ENCODE data around the gene HYKK.

GRCh38 chr15:78501857-78502256 is 5.5 kb upstream of the HYKK start:
- TF ChIP-seq CTCF (IDR thresholded peaks at IDR 0.05) = no peak
- no peak for TF ChIP-seq EZH2phosphoT487 (IDR thresholded peaks at IDR 0.05)
- TF ChIP-seq EZH2 (IDR thresholded peaks at IDR 0.05) = no peak

Data from neural progenitor cell (in vitro differentiated cells).